Non-pigmented ciliary epithelial cell (primary cell): ENCODE results near the gene NRXN3.
A peak's percentile ranks its signal among the peaks of the same experiment; 100 is the strongest.

Experiments
- DNase-seq: peaks from one replicate; pipeline ENCODE4 v3.0.0-alpha.2; 2010; ENCODE audit warnings: low read depth

The NRXN3 gene

DNA sequence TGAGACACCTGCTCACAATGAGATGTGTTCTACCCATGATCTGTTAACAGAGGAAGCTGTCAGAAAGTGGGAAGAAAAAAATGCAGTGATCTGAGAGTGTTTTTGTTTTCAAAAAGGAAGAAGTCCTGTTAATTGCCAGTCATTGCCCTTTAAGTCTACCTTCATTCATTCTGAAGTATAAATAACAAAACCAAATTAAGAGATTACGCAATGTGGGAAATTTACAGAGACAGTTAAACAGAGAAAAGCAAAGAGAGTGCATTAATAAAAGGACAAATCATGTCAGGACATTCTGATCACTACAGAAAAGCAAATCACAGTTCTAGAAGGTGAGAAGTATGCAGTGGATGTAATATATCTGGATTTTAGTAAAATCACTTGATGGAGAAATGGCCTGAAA is 154.2 kb downstream of the NRXN3 start:
- DNase-seq = no peak

DNA sequence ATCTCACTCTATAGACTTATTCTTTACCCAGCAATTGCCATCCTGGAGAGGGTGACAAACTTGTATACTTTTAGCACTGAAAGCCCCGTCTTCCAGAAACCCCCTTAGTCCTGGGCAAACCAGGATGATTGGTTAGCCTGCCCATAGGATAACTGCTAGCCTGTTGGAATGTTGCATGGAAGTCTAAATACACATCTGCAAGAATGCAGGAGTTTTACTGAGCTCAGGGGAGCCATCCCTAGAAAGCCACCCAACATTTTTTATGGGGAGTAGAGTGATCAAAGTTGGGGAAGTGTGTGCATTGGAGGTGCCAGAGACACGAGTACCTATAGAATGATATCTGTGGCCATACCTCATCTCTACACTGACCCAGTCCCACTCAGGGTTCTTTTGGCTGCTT is 155.7 kb downstream of the NRXN3 start:
- DNase-seq = no peak

DNA sequence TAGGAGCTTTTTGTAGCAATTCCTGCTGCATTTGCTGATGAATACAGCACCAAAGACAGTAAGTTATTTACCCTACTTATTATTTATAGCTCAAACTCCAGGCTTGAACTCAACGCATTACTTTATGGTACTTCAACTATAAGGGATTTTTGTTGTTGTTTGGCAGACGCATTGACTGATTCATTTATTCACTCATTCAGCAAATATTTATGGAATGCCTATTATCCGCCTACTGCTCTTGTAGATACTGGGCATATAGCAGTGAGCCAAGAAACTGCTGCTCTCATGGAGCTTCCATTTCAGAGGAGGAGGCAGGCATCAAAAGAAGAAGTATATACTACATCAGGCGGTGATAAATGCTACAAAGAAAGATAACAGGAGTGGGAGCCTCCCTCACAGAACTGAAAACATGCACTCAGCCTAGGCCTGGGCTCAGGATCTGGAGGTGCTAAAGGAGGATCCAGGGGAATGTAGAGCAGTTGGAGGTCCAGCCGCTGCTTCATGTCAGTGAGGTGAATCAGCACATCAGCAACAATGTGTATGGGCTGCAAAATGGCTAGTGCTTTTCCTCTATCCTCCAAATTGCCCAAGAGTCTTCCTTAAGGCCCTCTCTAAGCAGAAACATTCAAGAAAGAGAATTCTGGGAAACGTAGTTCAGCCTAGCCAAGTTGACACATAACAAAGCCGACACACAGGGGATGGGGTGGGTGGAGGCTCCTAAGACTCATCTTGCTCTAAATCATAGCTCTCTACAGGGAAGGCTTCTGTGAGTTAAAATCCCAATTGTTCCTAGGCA is 157.5 kb downstream of the NRXN3 start:
- no peak for DNase-seq

DNA sequence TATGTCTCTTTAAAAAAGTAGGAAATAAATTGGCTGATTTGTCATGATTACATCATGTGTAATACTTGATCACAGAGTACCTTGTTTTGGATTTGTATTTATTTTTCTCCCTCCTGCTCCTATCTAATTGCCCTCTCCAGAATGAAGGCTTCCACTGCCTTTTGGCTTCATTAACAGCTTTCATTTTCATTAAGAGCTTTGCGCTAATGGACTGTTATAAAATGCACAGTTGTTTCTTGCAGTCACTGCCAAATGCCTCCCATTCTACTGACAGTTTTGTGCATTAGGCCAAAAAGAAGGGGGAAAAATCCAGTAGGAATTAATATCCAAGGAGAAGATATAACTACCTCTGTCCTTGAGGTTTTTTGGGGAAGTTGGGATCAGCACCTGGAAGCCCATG is 159.2 kb downstream of the NRXN3 start:
- DNase-seq = no peak

DNA sequence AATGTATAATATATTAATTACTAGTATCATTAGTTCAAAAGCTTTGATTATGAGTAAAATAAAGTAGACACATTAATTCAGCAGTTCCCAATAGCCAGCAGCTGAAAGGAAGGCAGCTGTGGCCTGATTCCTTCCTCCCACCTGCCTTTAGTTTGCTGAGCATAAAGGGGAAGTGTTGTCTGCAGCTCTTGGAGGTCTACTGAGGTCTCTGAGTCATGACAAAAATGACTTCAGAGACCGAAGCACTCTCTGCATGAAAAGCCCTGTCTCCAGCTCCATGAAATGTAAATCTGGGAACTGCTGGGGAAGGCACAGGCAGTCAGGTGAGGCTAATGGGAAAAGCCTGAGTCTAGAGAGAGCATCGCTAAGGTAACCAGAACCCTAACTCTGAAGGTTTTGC is 165.4 kb downstream of the NRXN3 start:
- no peak for DNase-seq

DNA sequence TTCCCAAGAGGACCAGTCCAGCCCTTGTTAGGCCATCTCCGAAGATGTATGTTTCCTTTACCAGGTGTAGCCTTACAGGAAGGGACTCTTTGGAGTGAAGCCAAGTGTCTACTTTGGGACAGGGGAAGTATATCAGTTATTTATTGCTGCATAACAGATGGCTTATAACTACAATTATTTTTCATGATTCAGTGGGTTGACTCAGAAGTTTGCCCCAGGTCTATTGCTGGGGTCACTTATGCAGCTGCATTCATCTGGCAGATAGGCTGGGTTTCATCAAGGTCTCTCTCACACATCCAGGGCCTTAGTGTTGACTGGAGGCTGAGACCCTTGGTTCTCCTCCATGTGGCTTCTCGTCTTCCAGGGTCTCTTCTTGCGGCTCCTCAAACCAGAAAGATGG is 170.1 kb downstream of the NRXN3 start:
- no peak for DNase-seq

DNA sequence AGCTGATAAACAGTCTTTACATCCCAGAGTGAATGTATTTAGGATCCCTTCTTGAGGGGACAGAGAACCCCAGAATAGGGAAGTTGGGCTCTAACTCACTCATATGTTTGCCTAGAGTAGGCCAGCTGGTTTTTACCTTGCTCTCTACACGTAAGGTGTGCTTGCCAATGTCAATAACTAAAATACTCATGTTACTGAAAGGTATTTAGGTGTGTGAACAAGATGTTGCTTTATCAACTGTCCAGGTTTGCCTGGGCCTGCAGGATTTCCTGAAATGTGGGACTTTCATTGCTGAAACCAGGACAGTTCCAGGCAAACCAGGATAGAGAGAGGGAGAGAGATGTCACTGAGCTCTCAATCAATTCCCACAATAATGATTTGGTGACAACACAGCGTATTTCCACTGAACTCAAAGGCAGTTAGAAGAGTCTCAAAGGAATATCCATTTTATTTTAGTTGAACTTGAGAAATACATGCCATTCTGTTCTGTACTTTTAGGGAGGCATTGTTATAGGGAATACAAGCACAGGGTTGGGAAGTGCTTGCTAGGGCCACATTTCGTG is 171.7 kb downstream of the NRXN3 start:
- no peak for DNase-seq

DNA sequence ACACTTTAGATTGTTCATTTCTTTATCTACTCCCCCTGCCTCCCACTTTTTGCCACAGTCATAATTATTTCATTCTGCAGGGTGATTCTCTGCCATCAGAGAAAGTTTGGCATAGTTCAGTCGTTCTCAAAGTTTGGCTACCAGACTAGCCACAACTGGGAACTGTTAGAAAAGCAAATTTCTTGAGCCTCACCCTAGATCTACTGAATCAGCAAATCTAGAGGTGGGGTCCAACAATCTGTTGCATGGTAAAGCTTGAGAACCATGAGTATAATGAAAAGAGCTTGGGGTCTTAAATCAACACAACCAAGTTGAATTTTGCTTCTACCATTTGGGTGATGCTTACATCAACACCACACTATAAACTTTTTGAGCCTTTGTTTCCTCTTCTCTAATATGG is 172.7 kb downstream of the NRXN3 start:
- no peak for DNase-seq

DNA sequence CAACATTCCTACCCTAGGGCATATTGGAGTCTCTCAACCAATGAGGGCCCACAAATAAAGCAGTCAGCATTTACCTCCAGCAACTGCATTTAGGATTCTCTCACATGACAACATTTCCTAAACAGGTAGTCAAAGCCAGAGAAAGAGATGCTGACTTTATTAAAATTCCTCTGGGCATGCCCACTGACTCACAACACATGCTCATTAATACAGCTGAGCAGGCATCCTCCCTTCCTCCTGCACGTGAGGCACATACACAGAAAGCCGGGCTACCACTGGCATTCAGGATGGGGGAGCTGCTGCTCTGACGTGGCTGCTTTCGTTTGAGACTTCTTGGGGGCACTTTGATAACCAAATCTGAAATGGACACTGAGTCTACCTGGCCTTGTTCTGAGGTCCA is 174.1 kb downstream of the NRXN3 start:
- no peak for DNase-seq

DNA sequence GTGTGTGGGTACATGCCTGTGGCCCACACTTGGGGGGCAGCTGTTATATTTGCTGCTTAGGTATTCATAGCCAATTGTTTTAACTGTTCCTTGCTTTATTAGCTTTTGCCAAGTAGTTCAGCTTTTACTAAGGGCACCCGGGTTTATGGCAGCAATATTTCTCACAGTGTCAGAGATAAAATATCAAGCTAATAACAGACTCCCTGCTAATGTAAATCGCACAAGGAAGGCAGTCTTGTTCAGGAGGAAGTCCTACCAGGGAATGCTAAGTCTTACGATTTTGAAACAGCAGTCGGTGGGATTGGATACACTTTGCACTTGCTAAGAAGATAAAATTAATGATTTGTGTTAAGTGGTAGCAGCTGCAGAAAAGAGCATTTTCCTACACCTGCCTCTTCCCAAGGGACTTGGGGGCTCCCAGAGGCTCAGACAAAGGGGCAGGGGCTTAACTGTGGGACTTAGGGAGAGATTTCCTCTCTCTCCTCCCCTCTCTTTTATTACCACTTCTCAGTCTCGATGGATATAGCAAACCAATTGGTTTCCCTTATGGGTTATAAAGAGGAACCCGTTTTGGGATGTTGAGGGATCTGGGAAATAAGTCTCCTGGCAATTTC is 175.1 kb downstream of the NRXN3 start:
- DNase-seq = no peak

DNA sequence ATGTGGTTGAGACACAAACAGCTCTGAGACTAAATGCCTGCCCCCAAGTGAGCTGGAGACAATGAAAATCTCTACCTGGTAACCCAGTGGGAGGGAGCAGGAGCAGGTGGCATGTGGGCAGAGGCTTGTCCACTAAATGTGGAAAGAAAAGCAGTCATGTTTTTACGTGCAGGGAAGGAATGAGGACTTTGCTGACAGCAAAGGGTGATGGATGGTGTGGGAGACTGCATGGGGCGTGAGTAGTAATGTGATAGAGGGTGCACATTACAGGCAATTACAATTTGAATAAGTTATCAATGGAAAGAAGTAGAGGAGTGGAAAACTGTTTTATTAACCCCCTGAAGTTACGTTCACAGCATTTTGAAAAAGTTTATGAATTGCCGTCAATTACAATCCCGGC is 176.6 kb downstream of the NRXN3 start:
- DNase-seq = no peak

DNA sequence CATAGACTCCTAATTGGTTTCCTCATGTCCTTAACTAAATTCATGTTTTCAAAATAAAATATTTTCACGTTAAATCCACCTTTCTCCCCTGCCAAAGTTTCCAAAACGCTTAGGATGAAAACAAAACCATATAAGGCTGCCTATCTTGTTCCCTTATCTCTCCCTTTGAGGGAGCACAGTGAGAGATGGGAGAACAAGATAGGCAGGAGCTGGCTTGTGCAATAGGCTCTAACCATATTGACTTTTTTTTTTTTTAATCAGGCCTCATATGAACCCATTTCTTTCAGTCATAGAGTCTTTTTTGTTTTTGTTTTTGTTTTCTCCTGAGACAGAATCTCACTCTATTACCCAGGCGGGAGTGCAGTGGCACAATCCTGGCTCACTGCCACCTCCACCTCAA is 184.9 kb downstream of the NRXN3 start:
- DNase-seq = no peak

DNA sequence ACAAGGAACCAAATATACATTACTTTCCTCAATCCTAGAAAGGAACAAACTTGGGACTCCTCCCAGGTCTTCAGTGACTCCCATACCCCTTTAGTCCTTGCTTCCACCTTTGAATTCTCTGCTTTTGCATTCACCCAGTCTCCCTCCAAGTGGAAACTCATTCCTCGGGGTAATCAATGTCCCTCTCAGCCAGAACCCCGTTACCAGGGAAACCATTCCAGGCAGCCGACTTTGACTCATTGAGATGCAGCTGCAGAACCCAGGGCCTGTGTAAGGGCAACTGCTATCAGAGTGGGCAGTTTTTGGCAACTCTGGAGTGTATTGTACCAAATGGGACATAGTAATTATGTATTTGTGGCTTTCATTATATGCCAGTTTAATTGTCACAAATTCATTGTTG is 186.2 kb downstream of the NRXN3 start:
- no peak for DNase-seq

DNA sequence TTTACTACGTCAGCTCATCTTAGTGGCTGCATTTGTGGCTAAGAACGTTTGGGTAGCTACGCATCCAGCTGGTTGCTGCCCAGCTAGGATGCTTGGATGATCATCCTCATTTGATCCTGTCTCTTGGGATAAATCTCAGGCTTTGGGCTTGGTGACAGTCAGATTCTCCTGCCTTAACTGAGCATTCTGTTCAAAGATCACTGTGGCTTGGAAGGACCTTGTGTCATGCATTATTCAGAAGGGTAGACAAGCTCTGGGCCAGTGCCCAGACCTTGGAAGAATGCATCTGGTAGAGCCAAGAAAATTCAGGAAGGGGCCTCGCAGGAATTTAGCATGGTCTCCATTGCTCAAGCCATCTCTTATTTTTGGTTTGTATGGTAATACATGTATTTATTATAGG is 188.4 kb downstream of the NRXN3 start:
- no peak for DNase-seq

DNA sequence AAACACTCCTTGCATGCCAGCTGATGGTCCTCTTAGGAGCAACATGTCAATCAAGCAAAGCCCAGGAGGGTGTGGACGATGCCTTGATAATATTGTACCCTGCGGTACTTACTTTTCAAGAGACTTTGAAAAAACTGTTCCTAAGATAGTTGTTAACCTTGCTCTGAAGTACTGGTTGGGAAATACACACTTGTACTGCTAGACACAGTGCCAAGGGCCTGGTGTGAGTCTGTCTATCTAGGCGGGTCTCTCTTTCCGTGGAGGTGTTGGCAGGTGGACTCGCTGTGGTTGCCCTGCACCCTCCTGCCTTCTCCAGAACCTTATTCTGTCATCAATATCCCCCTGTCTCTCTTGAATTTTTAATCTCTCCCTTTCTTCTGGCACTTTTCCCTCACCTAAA is 189.4 kb downstream of the NRXN3 start:
- DNase-seq = no peak

DNA sequence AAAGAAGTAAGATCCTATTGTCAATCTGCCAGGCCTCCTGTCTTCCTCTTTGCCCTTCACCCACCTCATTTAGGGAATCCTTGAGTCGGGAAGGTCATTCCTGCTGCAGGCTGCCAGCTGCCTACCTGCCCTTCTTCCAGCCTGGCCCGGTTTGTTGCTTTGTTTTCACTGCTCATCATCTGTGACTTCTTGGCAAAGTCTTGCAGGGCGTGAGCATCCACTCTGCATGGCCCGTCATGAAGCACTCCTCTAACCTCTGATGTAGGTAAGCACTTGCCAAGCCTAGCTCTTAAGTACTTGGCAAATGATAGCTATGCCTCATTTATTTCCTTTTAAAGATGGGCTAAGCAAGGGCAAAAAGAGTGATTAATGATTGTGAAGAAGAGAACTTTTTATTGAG is 192.8 kb downstream of the NRXN3 start:
- DNase-seq = no peak

DNA sequence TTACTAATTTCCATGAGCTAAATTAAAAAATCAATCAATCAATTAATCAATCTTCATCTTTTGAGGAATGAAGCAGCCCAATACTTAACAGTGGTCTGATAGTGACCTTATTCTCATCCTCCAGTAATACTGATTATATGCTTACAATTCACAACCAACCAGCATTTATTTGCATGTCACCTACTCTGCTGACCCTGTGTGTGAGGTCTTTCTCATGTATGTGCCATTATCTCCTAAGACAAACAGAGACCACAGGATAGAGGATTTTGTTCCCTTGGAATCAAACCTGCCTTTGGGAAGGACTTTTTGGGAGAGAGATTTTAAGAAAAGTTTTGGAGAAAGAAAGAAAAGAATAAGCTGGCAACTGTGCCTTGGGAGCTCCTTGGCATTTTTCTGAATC is 197.2 kb downstream of the NRXN3 start:
- DNase-seq = no peak

DNA sequence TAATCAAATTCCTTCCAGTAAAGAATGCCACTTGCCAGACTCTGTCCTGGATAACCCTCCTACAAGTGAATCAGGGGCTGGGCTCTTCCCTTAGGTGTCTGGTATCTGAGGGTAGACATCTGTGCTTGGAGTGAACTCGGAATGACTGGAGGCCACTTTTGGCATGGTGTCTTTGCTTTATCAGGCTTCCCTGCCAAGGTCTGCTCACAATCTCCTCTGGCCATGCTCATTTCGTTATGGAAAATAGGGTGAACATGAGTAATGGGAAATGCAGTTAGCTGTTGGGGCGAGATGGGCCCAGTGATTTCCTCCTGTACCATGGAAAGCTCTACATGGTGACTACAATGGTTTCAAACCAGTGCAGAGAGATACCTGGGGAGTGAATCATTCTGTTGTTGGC is 212.9 kb downstream of the NRXN3 start:
- DNase-seq = no peak

DNA sequence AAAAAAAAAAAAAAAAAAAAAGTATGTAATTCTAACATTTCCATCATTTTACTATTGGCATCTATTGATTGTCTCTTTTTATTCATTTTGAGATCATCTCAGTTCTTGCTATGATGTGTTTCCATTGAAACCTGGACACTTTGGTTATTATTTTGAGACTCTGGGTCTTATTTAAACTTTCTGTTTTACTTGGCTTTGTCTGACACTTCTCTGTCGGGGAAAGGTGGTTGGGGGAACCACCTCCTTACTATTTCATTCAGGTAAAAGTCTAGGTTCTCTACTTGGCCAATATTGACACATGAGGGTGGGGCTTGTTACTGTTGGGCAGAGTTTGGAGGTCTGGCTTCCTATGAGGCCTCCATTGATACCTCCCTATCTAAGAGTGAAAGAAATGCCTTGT is 228.0 kb downstream of the NRXN3 start:
- DNase-seq = no peak

DNA sequence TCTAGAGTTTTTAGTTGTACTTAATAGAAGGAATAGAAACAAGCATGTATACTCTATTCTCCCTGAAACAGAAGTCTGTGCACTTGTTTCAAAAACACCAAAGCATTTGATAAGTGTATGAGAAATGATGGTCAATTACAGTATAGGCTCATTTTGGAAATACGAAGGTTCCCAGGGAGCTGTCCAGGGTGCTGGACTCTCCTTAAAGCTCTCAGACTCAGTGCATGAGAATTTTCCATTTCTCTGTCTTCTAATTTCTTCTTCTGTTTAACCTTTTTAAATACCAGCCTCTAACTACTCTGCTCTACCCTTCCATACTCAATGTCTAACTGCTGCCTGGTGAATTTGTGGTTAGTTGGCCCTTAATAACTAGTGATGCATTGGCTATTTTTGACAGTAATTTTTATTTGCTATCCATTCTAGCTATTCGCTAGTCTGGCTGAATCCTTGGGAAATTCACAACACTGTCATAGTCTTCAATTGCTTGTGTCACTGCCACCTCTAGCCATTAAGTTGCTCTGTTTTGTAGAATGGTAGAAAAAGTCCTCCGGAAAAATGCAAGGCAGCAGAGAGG is 229.2 kb downstream of the NRXN3 start:
- DNase-seq = no peak

DNA sequence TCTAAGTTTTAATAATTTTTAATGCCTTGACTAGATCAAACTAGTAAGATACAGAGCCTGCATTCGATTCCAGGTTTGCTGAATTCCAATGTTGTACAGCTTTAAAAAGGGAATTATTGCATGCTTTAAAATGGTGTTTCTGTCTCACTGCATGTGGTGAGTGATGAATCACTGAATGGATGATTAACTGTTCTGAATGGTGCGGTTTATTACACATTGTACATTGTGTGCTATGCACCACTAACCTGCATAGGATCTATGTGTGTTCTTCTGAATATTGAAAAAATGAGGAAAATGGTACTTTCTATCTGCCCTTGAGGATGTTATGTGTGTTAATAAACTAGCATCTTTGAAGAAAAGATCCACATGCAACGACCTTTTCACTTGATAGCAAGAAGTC is 231.7 kb downstream of the NRXN3 start:
- no peak for DNase-seq

DNA sequence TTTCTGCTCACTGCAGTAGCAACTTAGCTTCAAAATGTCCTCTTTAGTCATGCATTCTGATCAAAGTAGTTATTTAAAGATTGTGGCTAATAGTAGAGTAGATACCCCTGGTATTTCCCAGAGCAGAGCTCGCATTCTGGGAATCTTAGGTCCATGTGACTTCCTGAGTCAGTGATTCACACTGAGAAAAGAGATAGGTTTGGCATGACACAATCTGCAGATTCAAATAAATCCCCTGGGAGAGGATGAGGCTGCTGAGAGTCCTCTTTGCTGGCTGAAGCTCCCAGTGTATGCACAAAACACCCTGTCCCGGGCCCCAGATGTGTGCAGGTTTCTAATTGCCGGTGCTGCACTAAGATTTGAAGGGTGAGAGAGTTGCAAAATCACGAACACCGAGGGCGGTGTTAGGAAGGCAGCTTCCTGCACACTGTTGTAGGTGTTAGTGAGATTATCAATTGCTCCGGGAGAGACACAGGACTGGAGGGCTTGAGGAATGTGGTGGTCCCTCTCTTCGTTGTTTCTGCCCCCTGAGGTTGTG is 233.2 kb downstream of the NRXN3 start:
- DNase-seq = peak; percentile 8
